ENCODE results near the gene DNAJB5. TPM values are rescaled to one million over a fixed set of nuclear protein-coding genes. Genes with fewer than 3 reads are reported as not detected.

The DNAJB5 gene
- total RNA-seq, 4 donors from 2014 or later = 1.1 to 3.7 (median 1.9) TPM

- DNase-seq (ENCODE audit: low spot score in 2 of 2) = no peak
- intact Hi-C loops (cut with DNase I; ENCODE audit: low total_unique reads) = loop anchor here (10.0 kb wide), 1 partner anchor 75 kb away; no protein-coding TSS in a partner anchor
- TF ChIP-seq POLR2A (IDR thresholded peaks at IDR 0.05) (no peak), CTCF (IDR thresholded peaks at IDR 0.05) (no peak)
- WGBS, 2 donors = 77% methylated on average over 11 of the region's 11 CpGs
- H3K4me3 ChIP-seq (ENCODE audit: low read depth, poor library complexity, severe bottlenecking) = no peak overlapping the region
Measured at GRCh38 chr9:34980181-34980761, 9.3 kb upstream of the DNAJB5 start.

GRCh38 chr9:34982361-34982760 lies 7.2 kb upstream of the DNAJB5 start:
- intact Hi-C loops (cut with DNase I; ENCODE audit: low total_unique reads) = loop anchor here (10.0 kb wide), 1 partner anchor 78 kb away; no protein-coding TSS in a partner anchor
- WGBS, 2 donors = 44 to 57% methylated on average over 7 of the region's 7 CpGs
- no peak for DNase-seq (ENCODE audit: low spot score in 2 of 2)
- no peak overlapping the region for H3K4me3 ChIP-seq (ENCODE audit: low read depth, poor library complexity, severe bottlenecking)
- TF ChIP-seq CTCF (IDR thresholded peaks at IDR 0.05) (no peak), POLR2A (IDR thresholded peaks at IDR 0.05) (no peak)

- intact Hi-C loops (cut with DNase I; ENCODE audit: low total_unique reads) = loop anchor here (10.0 kb wide), 1 partner anchor 78 kb away; no protein-coding TSS in a partner anchor
- TF ChIP-seq POLR2A (IDR thresholded peaks at IDR 0.05) = no peak
- TF ChIP-seq CTCF (IDR thresholded peaks at IDR 0.05) = no peak
- no peak overlapping the region for H3K4me3 ChIP-seq (ENCODE audit: low read depth, poor library complexity, severe bottlenecking)
- 79 to 82% methylated on average over 2 of the region's 2 CpGs for WGBS, 2 donors
- no peak for DNase-seq (ENCODE audit: low spot score in 2 of 2)
Measured at GRCh38 chr9:34983209-34983608, 6.3 kb upstream of the DNAJB5 start.

GRCh38 chr9:34984049-34984448 lies 5.5 kb upstream of the DNAJB5 start:
- no peak for DNase-seq (ENCODE audit: low spot score in 2 of 2)
- WGBS, 2 donors = 0 to 5% methylated on average over 1 of the region's 1 CpG
- no peak for TF ChIP-seq POLR2A (IDR thresholded peaks at IDR 0.05)
- no peak for TF ChIP-seq CTCF (IDR thresholded peaks at IDR 0.05)
- intact Hi-C loops (cut with DNase I; ENCODE audit: low total_unique reads) = loop anchor here (10.0 kb wide), 1 partner anchor 79 kb away; no protein-coding TSS in a partner anchor
- H3K4me3 ChIP-seq (ENCODE audit: low read depth, poor library complexity, severe bottlenecking) = no peak overlapping the region

GRCh38 chr9:34985311-34985899 lies 4.1 kb upstream of the DNAJB5 start:
- intact Hi-C loops (cut with DNase I; ENCODE audit: low total_unique reads) = loop anchor here (10.0 kb wide), 1 partner anchor 81 kb away; no protein-coding TSS in a partner anchor
- DNase-seq (ENCODE audit: low spot score in 2 of 2) = peak in 1 of 2 donors; percentile 89
- 15 to 22% methylated on average over 7 of the region's 7 CpGs for WGBS, 2 donors
- no peak for TF ChIP-seq POLR2A (IDR thresholded peaks at IDR 0.05)
- no peak for TF ChIP-seq CTCF (IDR thresholded peaks at IDR 0.05)
- H3K4me3 ChIP-seq (ENCODE audit: low read depth, poor library complexity, severe bottlenecking) = no peak overlapping the region

All from lower leg skin (tissue), 4 donors.